PFSK-1 (cell line): ENCODE results near the gene PRKCG.

Experiments
- FOXP2 ChIP-seq: optimal IDR thresholded peaks from 2 replicates; pipeline ENCODE3; 2011; ENCODE audit warnings: borderline replicate concordance, control low read depth, inconsistent platforms; ENCODE audit not compliant: insufficient read depth; ENCODE audit errors: extremely low read length, extremely low read depth
- POLR2AphosphoS5 ChIP-seq: IDR thresholded peaks from 2 replicates; pipeline ENCODE4 v1.6.1; 2012; ENCODE audit warnings: low read depth, mild to moderate bottlenecking, control low read depth, low read length, moderate library complexity
- SIN3A ChIP-seq: IDR thresholded peaks from 2 replicates; pipeline ENCODE4 v1.6.1; 2012; ENCODE audit warnings: mild to moderate bottlenecking, low read length, moderate library complexity, borderline replicate concordance; ENCODE audit not compliant: insufficient read depth
- TAF1 ChIP-seq: IDR thresholded peaks from 2 replicates; pipeline ENCODE4 v1.6.1; 2012; ENCODE audit warnings: low read length, control low read depth, borderline replicate concordance; ENCODE audit not compliant: insufficient read depth
- TF ChIP-seq, protein P1 (sequence below), 2 experiments: IDR thresholded peaks; 2 replicates each; pipeline versions ENCODE4 v1.6.1 to v1.8.0; 2011 to 2012; ENCODE audit warnings: low read depth in 2 of 2, low read length in 2 of 2, control low read depth in 1 of 2, inconsistent platforms in 1 of 2, mild to moderate bottlenecking in 1 of 2, moderate library complexity in 1 of 2; ENCODE audit not compliant: insufficient read depth in 1 of 2

The PRKCG gene

DNA sequence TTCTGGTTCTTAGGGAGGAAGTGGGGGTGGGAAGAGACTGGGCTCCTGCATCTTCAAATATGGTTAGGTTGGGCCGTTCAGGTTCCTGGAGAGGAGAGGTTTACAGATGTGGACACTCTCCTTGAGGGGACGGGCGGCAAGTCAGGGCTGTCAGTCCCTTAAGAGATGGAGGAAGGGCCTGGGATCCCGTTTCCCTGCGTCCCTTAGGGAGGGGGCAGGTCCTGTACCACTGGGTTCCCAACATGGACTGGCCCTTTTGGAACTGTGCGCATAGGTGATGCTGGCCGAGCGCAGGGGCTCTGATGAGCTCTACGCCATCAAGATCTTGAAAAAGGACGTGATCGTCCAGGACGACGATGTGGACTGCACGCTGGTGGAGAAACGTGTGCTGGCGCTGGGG lies 16.2 kb downstream of the PRKCG start:
- TF ChIP-seq POLR2AphosphoS5 (no peak), SIN3A (no peak), TAF1 (no peak), FOXP2 (no peak)
- TF ChIP-seq, protein P1, sequence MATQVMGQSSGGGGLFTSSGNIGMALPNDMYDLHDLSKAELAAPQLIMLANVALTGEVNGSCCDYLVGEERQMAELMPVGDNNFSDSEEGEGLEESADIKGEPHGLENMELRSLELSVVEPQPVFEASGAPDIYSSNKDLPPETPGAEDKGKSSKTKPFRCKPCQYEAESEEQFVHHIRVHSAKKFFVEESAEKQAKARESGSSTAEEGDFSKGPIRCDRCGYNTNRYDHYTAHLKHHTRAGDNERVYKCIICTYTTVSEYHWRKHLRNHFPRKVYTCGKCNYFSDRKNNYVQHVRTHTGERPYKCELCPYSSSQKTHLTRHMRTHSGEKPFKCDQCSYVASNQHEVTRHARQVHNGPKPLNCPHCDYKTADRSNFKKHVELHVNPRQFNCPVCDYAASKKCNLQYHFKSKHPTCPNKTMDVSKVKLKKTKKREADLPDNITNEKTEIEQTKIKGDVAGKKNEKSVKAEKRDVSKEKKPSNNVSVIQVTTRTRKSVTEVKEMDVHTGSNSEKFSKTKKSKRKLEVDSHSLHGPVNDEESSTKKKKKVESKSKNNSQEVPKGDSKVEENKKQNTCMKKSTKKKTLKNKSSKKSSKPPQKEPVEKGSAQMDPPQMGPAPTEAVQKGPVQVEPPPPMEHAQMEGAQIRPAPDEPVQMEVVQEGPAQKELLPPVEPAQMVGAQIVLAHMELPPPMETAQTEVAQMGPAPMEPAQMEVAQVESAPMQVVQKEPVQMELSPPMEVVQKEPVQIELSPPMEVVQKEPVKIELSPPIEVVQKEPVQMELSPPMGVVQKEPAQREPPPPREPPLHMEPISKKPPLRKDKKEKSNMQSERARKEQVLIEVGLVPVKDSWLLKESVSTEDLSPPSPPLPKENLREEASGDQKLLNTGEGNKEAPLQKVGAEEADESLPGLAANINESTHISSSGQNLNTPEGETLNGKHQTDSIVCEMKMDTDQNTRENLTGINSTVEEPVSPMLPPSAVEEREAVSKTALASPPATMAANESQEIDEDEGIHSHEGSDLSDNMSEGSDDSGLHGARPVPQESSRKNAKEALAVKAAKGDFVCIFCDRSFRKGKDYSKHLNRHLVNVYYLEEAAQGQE (IDR thresholded peaks at IDR 0.05; ENCODE audit: insufficient read depth in 1 of 2, low read depth in 2 of 2, low read length in 2 of 2), result no peak

DNA sequence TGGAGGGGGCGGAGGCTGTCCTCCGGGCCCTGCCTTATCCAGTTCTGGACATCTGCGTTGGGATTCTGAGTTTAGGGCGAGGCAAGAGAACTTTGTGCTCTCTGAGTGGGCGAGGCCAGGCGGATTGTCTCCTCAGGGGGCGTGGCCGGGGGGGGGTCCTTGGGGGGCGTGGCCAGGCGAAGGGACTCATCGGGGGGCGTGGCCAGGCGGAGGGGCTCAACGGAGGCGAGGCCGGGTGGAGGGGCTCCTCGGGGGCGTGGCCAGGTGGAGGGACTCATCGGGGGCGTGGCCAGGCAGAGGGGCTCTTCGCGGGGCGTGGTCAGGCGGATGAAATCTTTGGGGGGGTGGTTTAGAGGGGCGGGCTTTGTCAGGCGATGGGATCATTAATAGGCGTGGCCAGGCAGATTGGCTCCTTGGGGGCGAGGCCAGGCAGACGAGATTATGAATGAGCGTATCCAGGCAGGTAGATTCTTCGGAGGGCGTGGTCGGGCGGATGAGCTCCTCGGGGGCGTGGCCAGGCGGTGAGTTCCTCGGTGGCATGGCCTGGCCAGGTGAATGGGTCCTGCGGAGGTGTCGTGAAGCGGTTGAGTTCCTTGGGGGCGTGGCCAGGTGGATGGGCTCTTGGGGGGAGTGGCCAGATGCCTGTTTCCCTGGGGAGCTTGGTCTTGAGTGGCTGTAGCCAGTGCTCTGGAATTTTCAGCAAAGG lies 16.8 kb downstream of the PRKCG start:
- TF ChIP-seq, protein P1 (IDR thresholded peaks at IDR 0.05; ENCODE audit: insufficient read depth in 1 of 2, low read depth in 2 of 2, low read length in 2 of 2), result no peak
- no peak for TF ChIP-seq POLR2AphosphoS5
- TF ChIP-seq TAF1, result no peak
- no peak for TF ChIP-seq SIN3A
- TF ChIP-seq FOXP2, result no peak

DNA sequence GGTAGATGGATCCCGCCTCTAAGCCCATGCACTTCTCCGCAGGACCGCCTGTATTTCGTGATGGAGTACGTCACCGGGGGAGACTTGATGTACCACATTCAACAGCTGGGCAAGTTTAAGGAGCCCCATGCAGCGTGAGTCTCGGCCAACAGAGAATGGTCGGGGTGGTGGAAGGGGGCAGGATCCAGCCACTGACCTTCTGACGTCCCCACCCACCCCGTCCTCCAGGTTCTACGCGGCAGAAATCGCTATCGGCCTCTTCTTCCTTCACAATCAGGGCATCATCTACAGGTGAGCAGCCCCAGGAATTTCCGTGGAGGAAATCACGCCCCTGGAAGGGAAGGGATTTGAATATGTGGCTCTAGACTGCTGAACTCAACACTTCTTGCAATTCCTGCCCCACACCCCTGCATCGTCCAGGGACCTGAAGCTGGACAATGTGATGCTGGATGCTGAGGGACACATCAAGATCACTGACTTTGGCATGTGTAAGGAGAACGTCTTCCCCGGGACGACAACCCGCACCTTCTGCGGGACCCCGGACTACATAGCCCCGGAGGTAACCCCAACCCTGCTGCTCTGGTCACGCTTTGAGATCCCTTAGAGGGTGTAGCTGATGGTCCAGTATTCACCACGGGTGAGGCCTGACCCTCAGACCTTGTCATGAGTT lies 18.3 kb downstream of the PRKCG start:
- no peak for TF ChIP-seq FOXP2
- TF ChIP-seq TAF1, result no peak
- TF ChIP-seq, protein P1 (IDR thresholded peaks at IDR 0.05; ENCODE audit: insufficient read depth in 1 of 2, low read depth in 2 of 2, low read length in 2 of 2), result no peak
- no peak for TF ChIP-seq POLR2AphosphoS5
- TF ChIP-seq SIN3A, result no peak

DNA sequence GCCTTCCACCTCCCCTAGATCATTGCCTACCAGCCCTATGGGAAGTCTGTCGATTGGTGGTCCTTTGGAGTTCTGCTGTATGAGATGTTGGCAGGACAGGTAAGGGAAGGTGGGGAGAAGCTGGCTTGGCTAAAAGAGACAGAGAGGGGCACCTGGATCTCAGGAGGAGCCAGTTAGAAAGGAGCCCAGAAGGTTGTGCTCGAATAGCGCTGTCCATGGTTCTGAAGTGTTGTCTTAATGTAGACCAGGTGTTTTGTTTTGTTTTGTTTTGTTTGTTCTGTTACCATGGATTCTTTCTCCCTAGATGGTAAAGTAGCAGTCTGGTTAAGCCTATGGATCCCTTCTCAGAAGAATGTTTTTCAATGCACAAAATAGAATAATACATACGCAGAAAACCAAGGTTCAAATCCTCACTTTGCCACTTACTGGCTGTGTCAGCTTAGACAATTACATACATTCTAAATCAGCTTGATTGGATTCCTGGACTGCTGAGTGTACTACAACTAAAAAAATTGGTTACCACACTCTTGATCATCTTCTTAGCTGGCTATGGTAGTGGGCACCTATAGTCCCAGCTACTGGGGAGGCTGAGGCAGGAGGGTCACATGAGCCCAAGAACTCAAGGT lies 21.2 kb downstream of the PRKCG start:
- TF ChIP-seq, protein P1 (IDR thresholded peaks at IDR 0.05; ENCODE audit: insufficient read depth in 1 of 2, low read depth in 2 of 2, low read length in 2 of 2), result peak; percentile 85 to 97
- TF ChIP-seq POLR2AphosphoS5, result no peak

DNA sequence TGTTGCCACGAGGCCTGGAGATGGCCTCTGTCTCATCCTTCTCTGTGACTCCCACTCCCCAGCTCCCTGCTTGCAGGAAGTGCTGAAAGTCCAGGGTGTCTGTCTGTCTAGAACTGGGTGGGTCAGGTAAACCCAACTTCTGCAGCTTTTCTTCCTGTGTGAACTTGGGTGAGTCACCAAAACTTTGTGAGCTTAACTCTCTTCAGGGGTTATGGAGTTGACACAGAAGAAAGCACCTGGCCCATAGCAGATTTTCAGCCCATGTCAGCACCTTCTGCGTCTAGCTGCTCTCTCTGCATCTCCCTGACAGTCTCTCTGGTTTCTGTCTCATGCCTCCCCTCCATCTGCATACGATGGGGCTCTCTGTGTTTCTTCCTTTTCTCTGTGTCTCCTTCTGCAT lies 22.9 kb downstream of the PRKCG start:
- TF ChIP-seq TAF1 (no peak), SIN3A (no peak), FOXP2 (no peak), POLR2AphosphoS5 (no peak)
- TF ChIP-seq, protein P1 (IDR thresholded peaks at IDR 0.05; ENCODE audit: insufficient read depth in 1 of 2, low read depth in 2 of 2, low read length in 2 of 2), result no peak
